NCI-H748 (cell line): ENCODE data around the gene ZRANB2.

Experiments used
- DNase-seq: peaks from one replicate; lab custom pipeline; 2025; ENCODE audit not compliant: unreplicated experiment; lab: John Stamatoyannopoulos, UW

ZRANB2 gene

DNA sequence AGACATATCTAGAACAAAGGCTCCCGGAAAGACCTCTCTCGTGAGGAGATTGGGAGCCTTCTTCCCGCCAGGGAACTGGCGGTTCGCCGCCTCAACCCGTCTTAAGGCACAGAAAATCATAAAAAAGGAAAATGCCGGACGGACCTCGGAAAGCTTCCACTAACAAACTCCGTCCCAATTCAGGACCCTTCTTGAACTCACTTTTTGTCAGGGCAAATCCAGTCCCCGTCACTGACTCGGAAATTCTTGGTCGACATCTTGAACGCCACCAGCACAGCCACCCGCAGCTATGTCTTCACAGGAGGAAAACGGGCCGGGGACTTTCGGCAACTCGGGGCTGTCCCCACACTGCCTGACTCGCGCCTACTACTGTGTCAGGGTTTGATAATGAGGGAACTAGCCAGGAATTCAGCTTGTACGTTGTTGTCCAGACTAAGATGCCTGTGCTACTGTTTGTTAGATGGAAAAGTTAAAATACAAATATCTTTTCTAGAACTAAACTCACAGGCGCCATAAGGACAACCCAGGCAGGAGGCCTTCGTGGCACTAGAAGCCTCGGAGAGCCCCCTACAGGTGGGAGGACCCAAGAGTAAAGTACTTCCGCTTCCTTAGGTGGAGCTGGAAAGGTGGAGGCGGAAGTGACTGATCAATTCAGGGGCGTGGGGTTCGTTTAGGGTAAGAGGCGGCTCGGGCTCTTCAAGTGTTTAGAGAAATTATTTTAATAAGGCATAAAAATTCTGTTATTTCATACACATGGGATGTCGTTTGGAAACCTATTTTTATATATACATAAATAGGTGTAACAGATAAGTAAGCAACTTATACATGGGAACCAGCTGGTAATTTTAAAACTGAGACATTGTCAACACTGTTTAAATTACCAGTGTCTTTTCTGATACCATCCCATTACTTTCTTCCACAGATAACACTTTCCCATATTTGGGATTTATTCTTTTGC is at the start of gene ZRANB2:
Gene ZRANB2, minus strand, starts transcription at position 297 of the 958 bp plus-strand sequence. Its CDS starts 40 bp downstream, at position 257.
- DNase-seq, result peak; percentile 98

DNA sequence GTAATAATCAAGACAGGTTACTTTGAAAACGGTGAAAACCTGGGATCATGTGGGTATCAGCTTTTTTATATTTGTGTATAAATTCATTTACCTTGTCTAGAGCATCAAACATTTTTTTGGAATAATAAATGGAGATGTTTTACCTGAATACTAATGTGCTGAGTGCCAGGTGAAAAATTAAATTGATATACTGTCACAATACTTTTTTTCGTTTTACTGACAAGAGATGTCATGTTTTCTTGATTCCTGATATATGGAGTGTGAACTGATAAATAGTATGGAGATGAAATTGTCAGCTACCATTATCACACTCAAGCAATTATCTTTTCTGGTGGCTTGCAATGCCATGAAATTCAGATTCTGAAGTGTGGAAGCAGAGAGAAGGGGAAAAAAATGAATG is 47.2 kb upstream of the ZRANB2 start:
- DNase-seq, result no peak

GRCh38 chr1:71118086-71118485 is 37.3 kb upstream of the ZRANB2 start:
- no peak for DNase-seq

DNA sequence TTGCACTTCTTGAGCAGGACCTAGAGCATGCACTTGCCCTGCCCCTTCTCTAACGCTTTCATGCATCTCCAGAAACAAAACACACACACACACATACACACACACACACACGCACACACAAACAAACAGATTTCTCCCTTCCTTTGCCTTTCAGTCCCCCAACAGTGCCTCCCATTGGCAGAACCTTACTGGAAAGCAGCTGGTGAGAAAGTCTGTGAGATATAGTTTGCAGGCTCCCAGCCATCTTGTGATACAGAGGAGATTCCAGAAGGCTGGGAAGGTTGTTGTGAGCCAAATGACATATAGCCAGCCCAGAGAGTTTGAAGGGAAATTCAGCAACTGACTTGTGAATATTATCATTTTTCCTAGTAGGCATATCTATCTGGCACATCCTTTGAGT is 35.9 kb upstream of the ZRANB2 start:
- DNase-seq, result no peak

GRCh38 chr1:71106658-71107322 is 26.0 kb upstream of the ZRANB2 start:
- DNase-seq, result no peak

DNA sequence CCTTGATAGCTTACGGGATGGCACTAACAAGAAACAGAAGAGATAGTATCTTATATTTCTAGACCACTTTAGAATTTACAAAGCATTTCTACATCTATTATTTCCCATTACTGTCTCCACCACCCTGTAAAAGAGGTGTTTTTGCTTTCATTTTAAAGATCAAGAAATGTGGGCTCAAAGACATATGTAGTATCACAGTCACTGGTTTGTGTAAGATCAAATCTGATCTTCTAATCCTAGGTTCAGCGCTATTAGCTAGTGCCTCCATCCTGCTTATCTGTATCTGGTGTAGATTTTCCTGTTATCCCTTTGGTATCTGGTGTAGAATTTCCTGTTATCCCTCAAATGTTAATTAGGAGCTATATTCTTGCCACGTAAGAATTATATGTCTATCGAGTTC is 23.6 kb upstream of the ZRANB2 start:
- no peak for DNase-seq

DNA sequence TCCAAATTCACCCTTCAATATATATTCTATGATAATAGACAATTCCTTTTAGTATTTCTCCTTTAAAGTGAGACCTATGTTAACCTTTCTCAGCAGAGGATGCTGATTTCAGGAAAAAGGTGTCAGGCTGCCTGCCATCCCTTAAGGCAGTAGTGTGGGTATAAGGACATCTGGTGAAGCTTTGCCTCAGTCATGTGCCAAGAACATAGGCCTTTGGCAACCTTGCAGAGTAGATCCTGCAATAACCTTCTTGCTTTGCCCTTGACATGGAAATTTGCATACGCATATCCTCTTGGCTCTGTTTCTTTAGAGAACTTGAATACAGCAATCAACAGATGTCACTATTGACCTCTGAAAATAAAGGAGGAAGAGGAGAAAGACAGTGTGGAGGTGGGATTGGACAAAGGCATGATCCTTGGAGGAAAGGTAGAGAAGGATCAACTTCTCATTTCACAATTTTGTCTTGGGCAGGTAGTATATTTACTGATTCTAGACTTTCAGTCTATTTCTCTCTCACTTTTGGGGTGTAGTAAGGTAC is 21.1 kb upstream of the ZRANB2 start:
- peak; percentile 10 for DNase-seq

DNA sequence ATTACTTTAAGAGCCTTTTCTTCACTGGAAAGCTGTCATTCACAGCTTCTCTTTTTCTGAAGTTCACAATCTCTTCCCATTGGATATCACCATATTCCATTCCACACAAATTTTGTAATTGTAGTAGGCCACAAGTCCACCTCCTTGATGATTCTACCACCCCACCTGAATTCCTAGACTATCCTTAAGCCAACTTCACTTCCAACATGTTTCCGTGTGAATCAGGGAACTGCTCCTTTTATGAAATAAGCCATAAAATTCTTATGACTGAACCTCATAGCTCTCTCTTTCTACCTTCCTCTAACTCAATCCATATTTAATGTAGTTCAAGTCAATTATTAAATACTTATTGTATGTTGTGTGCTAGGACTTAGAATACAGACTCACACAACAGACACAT is 16.6 kb upstream of the ZRANB2 start:
- DNase-seq, result no peak

- DNase-seq, result no peak
Measured at GRCh38 chr1:71094913-71095312, 14.1 kb upstream of the ZRANB2 start.

- DNase-seq, result peak; percentile 33
Measured at GRCh38 chr1:71093938-71094337, 13.1 kb upstream of the ZRANB2 start.

DNA sequence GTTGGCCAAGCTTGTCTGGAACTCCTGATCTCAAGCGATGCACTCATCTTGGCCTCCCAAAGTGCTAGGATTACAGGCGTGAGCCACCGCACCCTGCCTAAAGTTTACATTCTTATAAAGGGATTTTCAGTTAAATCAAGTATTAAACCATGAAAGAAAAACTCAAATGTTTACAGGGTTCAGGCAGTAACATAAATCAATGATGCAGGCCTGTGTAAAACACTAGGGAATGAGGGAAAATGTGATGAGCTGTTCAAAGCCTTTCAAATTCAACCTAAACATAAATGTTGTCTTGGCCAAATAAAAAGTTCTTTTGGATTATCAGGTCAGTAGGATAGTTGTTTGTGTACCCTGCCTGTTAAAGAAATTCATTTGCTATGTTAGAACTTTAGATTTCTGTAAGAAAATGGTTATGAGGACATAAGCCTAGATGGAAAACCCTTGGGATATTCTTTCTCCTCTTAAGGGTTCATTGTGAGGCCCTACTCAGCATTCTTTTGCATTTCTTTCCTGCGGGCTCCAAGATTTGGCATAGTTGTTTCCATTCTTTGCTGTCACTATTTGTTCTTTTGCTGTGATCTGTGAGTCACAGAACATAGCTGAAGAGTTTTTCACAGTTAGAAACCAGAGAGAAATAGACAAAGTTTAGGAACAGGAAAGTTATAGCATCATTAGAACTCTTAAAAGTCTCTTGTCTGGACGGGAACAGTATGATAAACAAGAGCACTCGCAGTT is 8.9 kb upstream of the ZRANB2 start:
- DNase-seq, result no peak

DNA sequence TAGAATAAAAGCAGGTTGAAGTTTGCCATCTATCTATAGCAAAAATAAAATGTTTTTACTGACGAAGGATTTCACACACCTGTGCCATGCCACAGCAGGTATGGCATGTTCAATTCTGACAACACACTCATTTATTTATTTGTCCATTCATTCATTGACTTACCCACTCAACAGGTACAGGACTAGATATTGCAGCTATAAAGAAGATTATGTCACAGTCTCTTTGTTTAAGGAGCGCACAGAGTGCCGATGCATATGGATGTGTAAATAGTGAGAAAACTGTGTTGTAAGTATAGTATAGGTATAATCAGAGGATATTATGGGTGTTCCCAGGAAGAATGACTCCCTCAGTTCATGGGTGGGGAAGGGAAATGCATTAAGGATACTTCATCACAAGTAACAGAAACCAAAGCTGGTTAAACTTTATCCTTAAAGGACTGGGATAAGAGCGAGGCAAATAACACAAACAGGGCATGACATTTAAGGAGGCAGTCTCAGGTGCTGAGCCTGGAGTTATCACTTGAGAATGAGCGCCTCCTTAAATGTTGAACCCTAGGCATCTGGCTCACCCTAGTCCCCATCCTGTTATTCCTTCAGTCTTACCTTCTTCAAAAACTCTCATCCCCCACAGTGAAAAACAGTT is 7.9 kb upstream of the ZRANB2 start:
- DNase-seq, result peak; percentile 10

DNA sequence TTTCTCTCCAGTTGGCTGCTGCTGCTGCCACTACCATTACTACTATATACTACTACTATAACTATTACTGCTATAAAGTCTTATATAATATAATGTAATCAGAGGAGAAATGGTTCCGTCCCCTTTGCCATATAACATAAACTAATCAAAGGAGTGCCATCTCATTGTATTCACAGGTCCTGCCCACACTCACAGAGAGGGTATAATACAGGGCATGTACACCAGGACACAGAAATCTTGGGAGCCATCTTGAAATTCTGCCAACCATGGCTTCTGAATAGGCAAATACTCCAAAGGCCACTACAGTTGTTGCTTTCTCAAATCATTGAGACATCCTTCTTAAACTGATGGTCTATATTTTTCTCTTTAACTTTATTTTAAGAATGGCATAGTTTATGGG is 6.9 kb upstream of the ZRANB2 start:
- no peak for DNase-seq

GRCh38 chr1:71087060-71087459 is 6.2 kb upstream of the ZRANB2 start:
- DNase-seq, result no peak

- DNase-seq, result no peak
Measured at GRCh38 chr1:71086331-71086730, 5.5 kb upstream of the ZRANB2 start.

GRCh38 chr1:71083271-71083670 is 2.4 kb upstream of the ZRANB2 start:
- no peak for DNase-seq

GRCh38 chr1:71081697-71082080 is 854 bp upstream of the ZRANB2 start:
- no peak for DNase-seq

DNA sequence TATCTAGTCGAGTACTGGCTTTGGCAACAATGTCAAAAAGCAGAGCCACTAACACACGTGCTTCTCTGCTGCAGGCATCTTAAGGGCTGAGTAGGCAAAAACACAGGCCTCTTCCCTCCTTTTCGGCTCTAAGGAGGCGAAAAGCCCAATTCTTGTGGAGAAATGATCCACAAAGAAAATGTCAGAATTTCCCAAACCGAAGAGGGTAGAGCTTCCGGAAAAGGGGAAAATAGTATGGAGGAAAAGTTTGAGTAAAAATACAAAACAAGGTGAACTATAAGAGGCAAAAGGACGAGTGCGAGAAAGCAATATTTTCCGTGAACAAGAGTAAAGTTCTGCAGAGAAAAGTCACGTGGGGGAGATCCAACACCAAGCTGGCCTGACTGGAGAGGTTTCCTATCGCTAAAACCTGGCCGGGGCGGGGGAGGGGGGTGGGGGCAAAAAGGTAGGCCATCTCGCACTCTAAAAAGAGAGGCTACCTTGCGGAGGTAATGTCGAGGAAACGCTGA is 551 bp downstream of the ZRANB2 start:
- peak; percentile 52 for DNase-seq

DNA sequence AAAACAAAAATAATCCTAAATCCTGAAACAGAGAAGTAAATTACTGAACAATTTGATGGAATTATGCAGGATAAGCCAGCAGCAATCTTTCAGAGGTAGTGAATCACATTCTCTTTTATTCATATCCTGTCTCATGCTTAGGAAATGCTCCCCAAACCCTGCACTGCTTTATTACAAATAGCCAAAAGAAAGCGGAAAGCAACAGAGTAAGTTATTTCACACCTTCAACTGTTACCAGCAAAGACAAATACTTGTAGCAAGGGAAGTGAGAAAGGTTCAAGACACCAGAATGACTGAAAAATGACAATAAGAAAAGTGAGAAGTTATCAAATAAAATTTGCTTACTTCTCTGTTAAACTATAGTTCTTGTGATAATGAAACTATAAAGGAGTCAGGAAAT is 6.2 kb downstream of the ZRANB2 start:
- no peak for DNase-seq

GRCh38 chr1:71072273-71072672 is 8.6 kb downstream of the ZRANB2 start:
- no peak for DNase-seq

DNA sequence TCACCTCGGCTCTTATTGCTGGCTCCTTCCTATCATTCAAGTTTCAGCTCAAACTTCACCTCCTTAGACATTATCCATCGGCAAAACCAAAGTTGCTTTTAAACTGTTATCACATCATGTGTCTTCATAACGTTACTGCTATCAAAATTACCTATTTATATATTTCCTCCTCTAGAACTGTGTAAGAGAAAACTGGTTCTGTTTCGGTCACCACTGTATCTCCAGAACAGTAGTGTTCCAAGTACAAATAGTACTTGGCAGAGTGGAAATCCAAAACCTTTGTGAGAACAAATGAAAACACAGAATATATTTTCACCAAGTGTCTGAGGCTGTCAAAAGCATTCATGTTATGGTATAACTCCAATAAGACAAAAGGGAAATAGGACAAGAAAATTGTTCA is 9.1 kb downstream of the ZRANB2 start:
- no peak for DNase-seq
